Right lobe of liver (tissue), 4 donors: ENCODE measurements around the gene FMC1.

Experiments used
- CTCF ChIP-seq, 4 donors: fragments of 200-600 bp in 3 of 4; fragments of 450-650 bp in 1 of 4; IDR thresholded peaks; one replicate each; pipeline versions ENCODE4 v1.5.1 to v1.8.0; 2016 to 2022; ENCODE audit warnings: antibody characterized with exemption in 4 of 4, mild to moderate bottlenecking in 2 of 4
- POLR2A ChIP-seq: fragments of 450-650 bp; IDR thresholded peaks from one replicate; pipeline ENCODE4 v1.6.1; 2017; ENCODE audit warnings: antibody characterized with exemption, mild to moderate bottlenecking
- donor health status: DM: no; HTN: no; CAD: no.
- donor health status: DM: no; HTN: no; CAD: no.
- donor health status: DM: no; HTN: yes; CAD: no.

- TF ChIP-seq CTCF (IDR thresholded peaks at IDR 0.05) (no peak), POLR2A (no peak)
Measured at GRCh38 chr7:139345042-139345441, 3.9 kb downstream of the FMC1 start.
